ENCODE results near the gene GAD1.
A peak's percentile ranks its signal among the peaks of the same experiment; 100 is the strongest.

The GAD1 gene

GRCh38 chr2:170843656-170844055 lies 27.0 kb downstream of the GAD1 start:
- no peak overlapping the region for H3K4me3 ChIP-seq (ENCODE audit: low read depth, low read length)
- DNase-seq (ENCODE audit: low read depth): no peak
- no peak for TF ChIP-seq CTCF (IDR thresholded peaks at IDR 0.05; ENCODE audit: insufficient read depth, low read depth, low read length, missing control alignments)

GRCh38 chr2:170845343-170845742 lies 28.7 kb downstream of the GAD1 start:
- DNase-seq (ENCODE audit: low read depth): peak; percentile 18
- TF ChIP-seq CTCF (IDR thresholded peaks at IDR 0.05; ENCODE audit: insufficient read depth, low read depth, low read length, missing control alignments): no peak
- H3K4me3 ChIP-seq (ENCODE audit: low read depth, low read length): no peak overlapping the region

GRCh38 chr2:170846314-170846713 lies 29.6 kb downstream of the GAD1 start:
- H3K4me3 ChIP-seq (ENCODE audit: low read depth, low read length): no peak overlapping the region
- DNase-seq (ENCODE audit: low read depth): no peak
- TF ChIP-seq CTCF (IDR thresholded peaks at IDR 0.05; ENCODE audit: insufficient read depth, low read depth, low read length, missing control alignments): no peak

GRCh38 chr2:170847716-170848115 lies 31.0 kb downstream of the GAD1 start:
- H3K4me3 ChIP-seq (ENCODE audit: low read depth, low read length): no peak overlapping the region
- no peak for DNase-seq (ENCODE audit: low read depth)
- TF ChIP-seq CTCF (IDR thresholded peaks at IDR 0.05; ENCODE audit: insufficient read depth, low read depth, low read length, missing control alignments): no peak

GRCh38 chr2:170848587-170848986 lies 31.9 kb downstream of the GAD1 start:
- no peak for DNase-seq (ENCODE audit: low read depth)
- H3K4me3 ChIP-seq (ENCODE audit: low read depth, low read length): no peak overlapping the region
- no peak for TF ChIP-seq CTCF (IDR thresholded peaks at IDR 0.05; ENCODE audit: insufficient read depth, low read depth, low read length, missing control alignments)

- no peak overlapping the region for H3K4me3 ChIP-seq (ENCODE audit: low read depth, low read length)
- no peak for DNase-seq (ENCODE audit: low read depth)
- no peak for TF ChIP-seq CTCF (IDR thresholded peaks at IDR 0.05; ENCODE audit: insufficient read depth, low read depth, low read length, missing control alignments)
These were observed 33.6 kb downstream of the GAD1 start for GRCh38 chr2:170850251-170850650.

- no peak for DNase-seq (ENCODE audit: low read depth)
- no peak overlapping the region for H3K4me3 ChIP-seq (ENCODE audit: low read depth, low read length)
- no peak for TF ChIP-seq CTCF (IDR thresholded peaks at IDR 0.05; ENCODE audit: insufficient read depth, low read depth, low read length, missing control alignments)
These were observed 34.9 kb downstream of the GAD1 start for GRCh38 chr2:170851635-170852034.
